K562 (cell line): Measurements from ENCODE around the gene PMPCA. TPM values are rescaled to one million over a fixed set of nuclear protein-coding genes. Genes with fewer than 3 reads are reported as not detected.
A peak's percentile ranks its signal among the peaks of the same experiment; 100 is the strongest.

ENCODE experiments used
- ATF2 ChIP-seq: sonication (generic); formaldehyde crosslinking; IDR thresholded peaks from 2 replicates; pipeline ENCODE4 v1.8.1; 2022; ENCODE audit warnings: missing genetic modification reagents
- BMI1 ChIP-seq: fragments of 150-350 bp; IDR thresholded peaks from 2 replicates; pipeline ENCODE4 v1.6.1; 2014; ENCODE audit warnings: low read length
- CBX3 ChIP-seq, 2 experiments: IDR thresholded peaks; 1 replicate in 1 of 2; 2 replicates in 1 of 2; pipeline ENCODE4 v1.6.1; 2012; ENCODE audit warnings: inconsistent platforms in 2 of 2, low read length in 2 of 2, borderline replicate concordance in 1 of 2, control low read depth in 1 of 2
- CBX8 ChIP-seq: fragments of 200-600 bp; sonication (generic); IDR thresholded peaks from 2 replicates; pipeline ENCODE4 v1.6.1; 2012; ENCODE audit warnings: borderline replicate concordance, mixed run types, low read depth, mild to moderate bottlenecking, moderate library complexity, mixed read lengths, low read length, control low read depth, inconsistent platforms; ENCODE audit not compliant: poor library complexity, severe bottlenecking; ENCODE audit errors: extremely low read depth
- CHCHD3 ChIP-seq: fragments of 250-450 bp; sonication (Bioruptor Pico); IDR thresholded peaks from 2 replicates; pipeline ENCODE4 v2.1.2; 2022; ENCODE audit warnings: mild to moderate bottlenecking
- CREB3L1 ChIP-seq: fragments of 450-650 bp; IDR thresholded peaks from 2 replicates; pipeline ENCODE4 v1.6.1; 2014; ENCODE audit warnings: low read depth, mild to moderate bottlenecking, moderate library complexity, borderline replicate concordance
- CTBP1 ChIP-seq: fragments of 450-650 bp; IDR thresholded peaks from 2 replicates; pipeline ENCODE4 v1.6.1; 2016; ENCODE audit warnings: borderline replicate concordance
- DDX20 ChIP-seq: fragments of 450-650 bp; IDR thresholded peaks from 2 replicates; pipeline ENCODE4 v1.6.1; 2016; ENCODE audit warnings: missing genetic modification characterization, low read depth, mild to moderate bottlenecking, missing compliant biosample characterization, moderate library complexity
- FOXP1 ChIP-seq: sonication (generic); formaldehyde crosslinking; IDR thresholded peaks from 2 replicates; pipeline ENCODE4 v1.8.0; 2022; ENCODE audit warnings: mild to moderate bottlenecking, missing genetic modification reagents
- HEY1 ChIP-seq: fragments of 250-450 bp; sonication (Bioruptor Pico); IDR thresholded peaks from 2 replicates; pipeline ENCODE4 v1.5.0; 2020; ENCODE audit warnings: mild to moderate bottlenecking, moderate library complexity, borderline replicate concordance
- NFYB ChIP-seq: IDR thresholded peaks from 2 replicates; pipeline ENCODE4 v1.6.1; 2011; ENCODE audit warnings: mild to moderate bottlenecking, moderate library complexity; ENCODE audit not compliant: insufficient read length; ENCODE audit errors: extremely low read depth
- OTX1 ChIP-seq: fragments of 450-650 bp; formaldehyde crosslinking; IDR thresholded peaks from 2 replicates; pipeline ENCODE4 v1.4.0; 2022; ENCODE audit warnings: mild to moderate bottlenecking
- POLR2AphosphoS2 ChIP-seq: IDR thresholded peaks from 2 replicates; pipeline ENCODE4 v1.6.1; 2012; ENCODE audit warnings: low read length, improper control_type of control experiment
- RAD21 ChIP-seq, 2 experiments: fragments of 250-450 bp in 1 of 2; fragments of 450-650 bp in 1 of 2; sonication (Bioruptor Pico) in 1 of 2; formaldehyde crosslinking in 1 of 2; IDR thresholded peaks in 1 of 2; conservative IDR thresholded peaks in 1 of 2; 2 replicates each; pipeline versions ENCODE4 v1.4.0 to v1.8.0; 2020 to 2022; ENCODE audit warnings: mild to moderate bottlenecking in 2 of 2, moderate library complexity in 1 of 2
- SETDB1 ChIP-seq: IDR thresholded peaks from one replicate; pipeline ENCODE4 v1.6.1; 2012; ENCODE audit warnings: low read length, control low read depth, inconsistent platforms
- TCF15 ChIP-seq: fragments of 250-450 bp; sonication (Bioruptor Pico); IDR thresholded peaks from 2 replicates; pipeline ENCODE4 v1.8.0; 2022; ENCODE audit warnings: moderate library complexity, mild to moderate bottlenecking, inconsistent platforms
- TCFL5 ChIP-seq: fragments of 250-450 bp; sonication (Bioruptor Pico); conservative IDR thresholded peaks from 2 replicates; pipeline ENCODE4 v1.6.1; 2021; ENCODE audit warnings: mild to moderate bottlenecking, moderate library complexity, matching md5 sums
- ZBTB1 ChIP-seq: sonication (generic); formaldehyde crosslinking; IDR thresholded peaks from 2 replicates; pipeline ENCODE4 v1.8.1; 2023; ENCODE audit warnings: missing genetic modification reagents, low read depth, mild to moderate bottlenecking, borderline replicate concordance
- ZKSCAN1 ChIP-seq: fragments of 150-350 bp; IDR thresholded peaks from 2 replicates; pipeline ENCODE4 v1.6.1; 2016; ENCODE audit warnings: low read depth, low read length
- ZNF174 ChIP-seq: fragments of 250-450 bp; sonication (Bioruptor Pico); IDR thresholded peaks from 2 replicates; pipeline ENCODE4 v1.4.0; 2020; ENCODE audit warnings: mild to moderate bottlenecking
- ZNF253 ChIP-seq: fragments of 250-450 bp; sonication (Bioruptor Pico); conservative IDR thresholded peaks from 2 replicates; pipeline ENCODE4 v1.6.1; 2021; ENCODE audit warnings: mild to moderate bottlenecking
- ZNF41 ChIP-seq: fragments of 250-450 bp; sonication (Bioruptor Pico); conservative IDR thresholded peaks from 2 replicates; pipeline ENCODE4 v1.4.0; 2020; ENCODE audit warnings: mild to moderate bottlenecking
- ZNF764 ChIP-seq: fragments of 250-450 bp; sonication (Bioruptor Pico); IDR thresholded peaks from 2 replicates; pipeline ENCODE4 v1.4.0; 2020; ENCODE audit warnings: low read depth, mild to moderate bottlenecking, moderate library complexity
- polyA plus RNA-seq, 8 experiments: library from polyadenylated mRNA; depleted of rRNA in 4 of 8; stranded (reverse) in 5 of 8; unstranded in 3 of 8; fragments of >200 nt; fragmentation: Nextera tagmentation in 2 of 8; fragmentation: Illumina TruSeq in 1 of 8; extraction: Ambion mirVana in 2 of 8; extraction: Trizol in 1 of 8; gene quantifications; 2 replicates each; pipeline versions ENCODE4 v1.2.1 to v1.2.3, GENCODE V29; 2011 to 2014; ENCODE audit warnings: inconsistent platforms in 1 of 8, missing spikeins in 1 of 8
- total RNA-seq, 7 experiments: library from RNA; depleted of rRNA in 6 of 7; stranded (reverse); fragments of >200 nt in 6 of 7; fragmentation: Illumina TruSeq in 2 of 7; extraction: Trizol in 2 of 7; gene quantifications; 2 replicates each; pipeline versions ENCODE4 v1.2.1 to v1.2.3, GENCODE V29; 2011 to 2021; ENCODE audit warnings: low replicate concordance in 1 of 7
- TF ChIP-seq, protein P1 (sequence below): sonication (generic); formaldehyde crosslinking; IDR thresholded peaks from 2 replicates; pipeline ENCODE4 v1.8.0; 2022; ENCODE audit warnings: mild to moderate bottlenecking, missing genetic modification reagents

PMPCA gene
- total and polyA plus RNA-seq, 9 of the 15 experiments (the other 6 are each of a cell fraction or from before 2014, with no cell fraction given) = 23.9 to 143 (median 86.6) TPM

DNA sequence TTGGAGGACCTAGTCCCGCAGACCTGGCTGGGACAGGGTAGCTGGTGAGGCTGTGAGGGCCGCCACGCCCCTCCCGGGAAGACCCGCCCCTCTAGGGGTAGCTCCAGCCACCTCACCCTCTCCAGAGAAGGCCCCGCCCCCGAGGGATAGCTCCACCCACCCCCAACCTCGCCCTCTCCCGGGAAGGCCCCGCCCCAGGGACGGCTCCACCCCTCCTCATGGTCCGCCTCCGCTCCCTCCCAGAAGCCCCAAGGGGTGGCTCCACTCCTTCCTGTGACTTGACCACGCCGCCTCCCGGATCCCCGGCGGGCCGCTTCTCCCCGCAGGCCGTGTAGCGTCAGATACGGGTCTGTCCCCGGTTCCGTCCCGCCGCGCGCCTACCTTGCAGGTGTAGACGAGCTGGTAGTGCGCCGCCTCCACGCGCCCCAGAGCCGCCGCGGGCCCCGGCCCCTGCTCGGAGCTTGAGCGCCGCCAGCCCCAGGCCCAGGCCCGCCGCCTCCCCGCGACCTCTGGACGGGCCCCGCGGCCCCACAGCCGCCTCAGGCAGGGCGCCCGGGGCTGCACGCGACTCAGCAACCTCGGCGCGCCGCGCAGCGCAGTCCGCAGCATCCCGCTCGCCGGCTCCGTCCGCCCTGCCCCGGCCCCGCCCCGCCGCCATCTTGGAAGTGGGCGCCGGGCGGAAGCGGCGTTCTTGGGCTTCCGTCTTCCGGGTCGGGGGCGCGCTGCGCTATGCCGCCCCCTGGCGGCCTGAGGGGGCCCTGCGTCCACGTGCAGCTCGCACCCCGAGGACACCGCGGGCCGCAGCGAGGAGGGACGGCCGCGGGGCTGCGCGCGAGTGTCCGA lies 47.1 kb upstream of the PMPCA start, which contains the start of gene DNLZ (continued):
- TF ChIP-seq CBX3 (IDR thresholded peaks at IDR 0.05; ENCODE audit: borderline replicate concordance in 1 of 2, low read length in 2 of 2) (peak in 1 of 2 experiments; percentile 95; a peak in 2 of 3 replicates), FOXP1 (CRISPR knock-in tag) (peak; percentile 90; the same call in 1 of the 2 replicates), ZKSCAN1 (no peak), ATF2 (no peak), NFYB (no peak), ZNF253 (no peak), CTBP1 (peak; percentile 80; the same call in 1 of the 2 replicates), ZNF174 (CRISPR knock-in tag) (peak; percentile 72; the same call in 1 of the 2 replicates), ZBTB1 (CRISPR knock-in tag) (peak; percentile 67; the same call in 1 of the 2 replicates), OTX1 (no peak), ZNF41 (0 out of 2 replicates have a peak, but pooled peaks have one; percentile 15), CREB3L1 (peak; percentile 74; the same call in 1 of the 2 replicates), TCF15 (CRISPR knock-in tag) (no peak), ZNF764 (CRISPR knock-in tag) (0 out of 2 replicates have a peak, but pooled peaks have one; percentile 60), CBX8 (no peak), DDX20 (tag) (no peak), SETDB1 (no peak), BMI1 (no peak), RAD21 (CRISPR knock-in tag; conservative IDR thresholded peaks at IDR 0.05 in 1 of 2, IDR thresholded peaks at IDR 0.05 in 1 of 2) (peak; percentile 50 to 54), POLR2AphosphoS2 (peak; percentile 97), CHCHD3 (CRISPR knock-in tag) (0 out of 2 replicates have a peak, but pooled peaks have one; percentile 54), HEY1 (CRISPR knock-in tag) (no peak), TCFL5 (CRISPR knock-in tag) (no peak)
- TF ChIP-seq, protein P1, sequence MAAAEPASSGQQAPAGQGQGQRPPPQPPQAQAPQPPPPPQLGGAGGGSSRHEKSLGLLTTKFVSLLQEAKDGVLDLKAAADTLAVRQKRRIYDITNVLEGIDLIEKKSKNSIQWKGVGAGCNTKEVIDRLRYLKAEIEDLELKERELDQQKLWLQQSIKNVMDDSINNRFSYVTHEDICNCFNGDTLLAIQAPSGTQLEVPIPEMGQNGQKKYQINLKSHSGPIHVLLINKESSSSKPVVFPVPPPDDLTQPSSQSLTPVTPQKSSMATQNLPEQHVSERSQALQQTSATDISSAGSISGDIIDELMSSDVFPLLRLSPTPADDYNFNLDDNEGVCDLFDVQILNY = peak; percentile 77; the same call in 1 of the 2 replicates
